ENCODE data around the gene LRRC8C. TPM values are rescaled to one million over a fixed set of nuclear protein-coding genes. Genes with fewer than 3 reads are reported as not detected.

LRRC8C gene
- total RNA-seq, 1 experiment from 2014 or later = 8.4 TPM

DNA sequence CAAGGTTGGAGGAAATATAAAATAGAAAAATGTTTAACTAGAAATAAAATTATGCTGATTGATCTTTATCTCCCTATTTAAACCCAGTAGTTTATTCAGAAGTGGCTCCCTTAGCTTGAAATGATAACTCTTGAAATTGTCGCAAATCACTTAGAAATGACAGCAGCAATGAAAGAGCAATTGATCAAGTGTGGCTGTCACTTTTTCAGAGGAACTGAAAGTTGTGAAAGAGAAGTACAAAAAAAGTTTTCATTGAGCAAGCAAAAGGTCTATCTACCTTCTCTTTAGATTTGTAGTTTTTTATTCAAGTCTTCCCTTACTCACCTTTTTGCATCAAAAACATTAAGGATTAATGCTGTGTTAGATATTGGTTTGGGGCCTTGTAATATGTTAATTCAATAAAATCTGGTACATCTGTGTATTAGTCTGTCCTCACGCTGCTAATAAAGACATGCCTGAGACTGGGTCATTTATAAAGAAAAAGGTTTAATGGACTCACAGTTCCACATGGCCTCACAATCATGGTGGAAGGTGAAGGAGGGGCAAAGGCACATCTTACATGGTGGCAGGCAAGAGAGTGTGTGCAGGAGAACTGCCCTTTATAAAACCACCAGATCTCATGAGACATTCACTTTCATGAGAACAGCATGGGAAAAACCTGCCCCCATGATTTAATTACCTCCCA, 48.3 kb downstream of the LRRC8C start:
- RAD21 ChIA-PET (ENCODE audit: low non-redundant PET in 1 of 2, low total read pairs in 2 of 2, uncharacterized antibody in 2 of 2, unreplicated experiment in 2 of 2) = no interaction called here
- Histone ChIP-seq H3K27me3 (ENCODE audit: insufficient read depth, low read length) (no peaks in the 10 kb centered on the region), H3K4me2 (ENCODE audit: low read length) (no peak overlapping the region), H4K20me1 (ENCODE audit: insufficient read depth) (no peaks in the 10 kb centered on the region), H3K9ac (ENCODE audit: low read length) (no peak overlapping the region), H3K79me2 (ENCODE audit: insufficient read depth, low read length) (no peaks in the 10 kb centered on the region), H3K27ac (ENCODE audit: low read depth, low read length) (no peak overlapping the region), H3K4me1 (ENCODE audit: control insufficient read depth in 1 of 2, insufficient read depth in 2 of 2, low read length in 2 of 2) (no peaks in the 10 kb centered on the region), H3K4me3 (replicated peaks in 1 of 2; ENCODE audit: low read depth in 1 of 2, low read length in 2 of 2) (no peak overlapping the region), H3K9me2 (ENCODE audit: insufficient read depth) (no peaks in the 10 kb centered on the region), H3K9me3 (ENCODE audit: control insufficient read depth in 1 of 2, insufficient read depth in 1 of 2, low read depth in 1 of 2, low read length in 2 of 2) (no peaks in the 10 kb centered on the region), H3K36me3 (ENCODE audit: control insufficient read depth in 1 of 2, insufficient read depth in 2 of 2, low read length in 2 of 2) (no peaks in the 10 kb centered on the region), H2AFZ (ENCODE audit: low read depth, low read length, poor library complexity, severe bottlenecking) (no peak overlapping the region)
- POLR2A ChIA-PET = no interaction called here
- CTCF ChIA-PET = no interaction called here
- intact Hi-C loops (cut with micrococcal nuclease) = no loop called here
- ATAC-seq (no peak), DNase-seq (ENCODE audit: low read depth, low spot score) (no peak)
- no TSS peak for BruUV-seq (replicated peaks)
- TF ChIP-seq TCF7L2 (IDR thresholded peaks at IDR 0.05; ENCODE audit: borderline replicate concordance, extremely low read depth, insufficient read depth, insufficient read length) = no peak
- TF ChIP-seq, protein P1, sequence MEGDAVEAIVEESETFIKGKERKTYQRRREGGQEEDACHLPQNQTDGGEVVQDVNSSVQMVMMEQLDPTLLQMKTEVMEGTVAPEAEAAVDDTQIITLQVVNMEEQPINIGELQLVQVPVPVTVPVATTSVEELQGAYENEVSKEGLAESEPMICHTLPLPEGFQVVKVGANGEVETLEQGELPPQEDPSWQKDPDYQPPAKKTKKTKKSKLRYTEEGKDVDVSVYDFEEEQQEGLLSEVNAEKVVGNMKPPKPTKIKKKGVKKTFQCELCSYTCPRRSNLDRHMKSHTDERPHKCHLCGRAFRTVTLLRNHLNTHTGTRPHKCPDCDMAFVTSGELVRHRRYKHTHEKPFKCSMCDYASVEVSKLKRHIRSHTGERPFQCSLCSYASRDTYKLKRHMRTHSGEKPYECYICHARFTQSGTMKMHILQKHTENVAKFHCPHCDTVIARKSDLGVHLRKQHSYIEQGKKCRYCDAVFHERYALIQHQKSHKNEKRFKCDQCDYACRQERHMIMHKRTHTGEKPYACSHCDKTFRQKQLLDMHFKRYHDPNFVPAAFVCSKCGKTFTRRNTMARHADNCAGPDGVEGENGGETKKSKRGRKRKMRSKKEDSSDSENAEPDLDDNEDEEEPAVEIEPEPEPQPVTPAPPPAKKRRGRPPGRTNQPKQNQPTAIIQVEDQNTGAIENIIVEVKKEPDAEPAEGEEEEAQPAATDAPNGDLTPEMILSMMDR (IDR thresholded peaks at IDR 0.05 in 2 of 3, conservative IDR thresholded peaks at IDR 0.05 in 1 of 3; ENCODE audit: borderline replicate concordance in 1 of 3, insufficient read depth in 1 of 3, low read depth in 2 of 3, low read length in 2 of 3) = no peak
- TF ChIP-seq ZFX (IDR thresholded peaks at IDR 0.05) = no peak
- TF ChIP-seq EZH2phosphoT487 (IDR thresholded peaks at IDR 0.05; ENCODE audit: borderline replicate concordance) = no peak
- no peak for TF ChIP-seq JUND (IDR thresholded peaks at IDR 0.05)
- no peak for TF ChIP-seq POLR2A (IDR thresholded peaks at IDR 0.05; ENCODE audit: borderline replicate concordance, extremely low read depth, insufficient read depth, insufficient read length)
- TF ChIP-seq, protein P2, sequence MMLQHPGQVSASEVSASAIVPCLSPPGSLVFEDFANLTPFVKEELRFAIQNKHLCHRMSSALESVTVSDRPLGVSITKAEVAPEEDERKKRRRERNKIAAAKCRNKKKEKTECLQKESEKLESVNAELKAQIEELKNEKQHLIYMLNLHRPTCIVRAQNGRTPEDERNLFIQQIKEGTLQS (IDR thresholded peaks at IDR 0.05) = no peak
- no peak for TF ChIP-seq CBX3 (IDR thresholded peaks at IDR 0.05; ENCODE audit: low read depth)

Measured in HCT116 (cell line).